Endothelial cell of umbilical vein (primary cell): ENCODE data around the gene NAPA. TPM values are rescaled to one million over a fixed set of nuclear protein-coding genes. Genes with fewer than 3 reads are reported as not detected.

Experiments used
- BruUV-seq: library from RNA; stranded (reverse); fragments of 400-500 nt; replicated peaks from 2 replicates; lab custom pipeline; 2021; lab: Mats Ljungman, UMichigan
- CTCF ChIA-PET: fragments of 300-600, 350-600 bp; sonication (Branson Sonifier 250); formaldehyde crosslinking; loops from one replicate; lab custom pipeline; 2021; ENCODE audit warnings: antibody characterized with exemption, inconsistent platforms; lab: Charles Lee
- POLR2A ChIA-PET: fragments of 300-600, 350-600 bp; sonication (Branson Sonifier 250); formaldehyde crosslinking; loops from one replicate; lab custom pipeline; 2021; ENCODE audit warnings: antibody characterized with exemption, inconsistent platforms; lab: Charles Lee
- DNase-seq: peaks from one replicate; pipeline ENCODE4 v3.0.0-alpha.2; 2011; ENCODE audit warnings: low read depth, low spot score
- FAIRE-seq: peaks from 2 replicates; lab custom pipeline; 2011; peaks lifted over from hg19 to GRCh38; lab: Jason Lieb, UNC
- H2AFZ ChIP-seq: 2 replicates; pipeline ENCODE4 v1.6.0; 2012; ENCODE audit warnings: low read depth, low read length, control low read depth, inconsistent platforms
- H3K27ac ChIP-seq: 2 replicates; pipeline ENCODE4 v1.5.1; 2011; ENCODE audit warnings: low read depth, mild to moderate bottlenecking, control low read depth, low read length, moderate library complexity; ENCODE audit not compliant: insufficient read depth
- H3K27me3 ChIP-seq, 2 experiments: 2 replicates each; pipeline versions ENCODE4 v1.6.0 to v1.6.1; 2011; ENCODE audit warnings: low read length in 2 of 2, mixed read lengths in 1 of 2; ENCODE audit not compliant: control insufficient read depth in 2 of 2, insufficient read depth in 2 of 2
- H3K36me3 ChIP-seq, 2 experiments: 2 replicates in 1 of 2; 3 replicates in 1 of 2; pipeline ENCODE4 v1.5.1; 2011; ENCODE audit warnings: low read length in 2 of 2, mild to moderate bottlenecking in 1 of 2, moderate library complexity in 1 of 2; ENCODE audit not compliant: control insufficient read depth in 2 of 2, insufficient read depth in 2 of 2; ENCODE audit errors: extremely low read depth in 1 of 2
- H3K4me1 ChIP-seq: 3 replicates; pipeline ENCODE4 v1.5.1; 2011; ENCODE audit warnings: mild to moderate bottlenecking, low read length; ENCODE audit not compliant: control insufficient read depth, insufficient read depth; ENCODE audit errors: extremely low read depth
- H3K4me2 ChIP-seq: 2 replicates; pipeline ENCODE4 v1.6.1; 2011; ENCODE audit warnings: low read length, control low read depth, mixed read lengths; ENCODE audit not compliant: insufficient read depth
- H3K4me3 ChIP-seq, 3 experiments: fragments of 200-600 bp in 1 of 3; sonication (generic), shearing (Covaris generic) in 1 of 3; replicated peaks in 1 of 3; 2 replicates each; pipeline ENCODE4 v1.5.1; 2011 to 2016; ENCODE audit warnings: control low read depth in 3 of 3, low read length in 3 of 3, mild to moderate bottlenecking in 2 of 3, inconsistent platforms in 1 of 3, low read depth in 1 of 3, moderate library complexity in 1 of 3; ENCODE audit not compliant: insufficient read depth in 1 of 3
- H3K79me2 ChIP-seq: 2 replicates; pipeline ENCODE4 v1.6.0; 2012; ENCODE audit warnings: low read length, inconsistent platforms; ENCODE audit not compliant: control insufficient read depth, insufficient read depth
- H3K9ac ChIP-seq: replicated peaks from 2 replicates; pipeline ENCODE3; 2011; ENCODE audit warnings: low read length, control low read depth; ENCODE audit not compliant: insufficient read depth; ENCODE audit errors: extremely low read depth
- H3K9me1 ChIP-seq: replicated peaks from 3 replicates; pipeline ENCODE4 v1.6.0; 2011; ENCODE audit warnings: mild to moderate bottlenecking, low read length; ENCODE audit not compliant: control insufficient read depth, insufficient read depth; ENCODE audit errors: extremely low read depth
- H3K9me3 ChIP-seq: replicated peaks from 2 replicates; pipeline ENCODE4 v1.5.1; 2012; ENCODE audit warnings: low read length, inconsistent platforms; ENCODE audit not compliant: control insufficient read depth, insufficient read depth
- H4K20me1 ChIP-seq: replicated peaks from 2 replicates; pipeline ENCODE3; 2011; ENCODE audit warnings: mild to moderate bottlenecking, low read length; ENCODE audit not compliant: control insufficient read depth, insufficient read depth; ENCODE audit errors: extremely low read depth
- CTCF ChIP-seq, 2 donors: IDR thresholded peaks; 1 replicate in 1 of 2; 2 replicates in 1 of 2; pipeline ENCODE4 v1.5.1; 2011; ENCODE audit warnings: low read length in 2 of 2, mild to moderate bottlenecking in 2 of 2, moderate library complexity in 2 of 2, control low read depth in 1 of 2, inconsistent platforms in 1 of 2, low read depth in 1 of 2; ENCODE audit not compliant: insufficient read depth in 1 of 2; ENCODE audit errors: extremely low read depth in 1 of 2
- EZH2 ChIP-seq: IDR thresholded peaks from 2 replicates; pipeline ENCODE4 v1.6.1; 2012; ENCODE audit warnings: borderline replicate concordance, low read depth, mild to moderate bottlenecking, moderate library complexity, low read length, inconsistent platforms; ENCODE audit not compliant: severe bottlenecking
- FOS ChIP-seq: IDR thresholded peaks from 2 replicates; pipeline ENCODE4 v1.6.1; 2011; ENCODE audit warnings: mild to moderate bottlenecking, low read length, moderate library complexity, borderline replicate concordance; ENCODE audit not compliant: insufficient read depth
- GATA2 ChIP-seq: IDR thresholded peaks from 2 replicates; pipeline ENCODE4 v1.7.0; 2011; ENCODE audit warnings: low read depth, mild to moderate bottlenecking, moderate library complexity, mixed read lengths, low read length; ENCODE audit not compliant: insufficient read length, insufficient read depth
- JUN ChIP-seq: IDR thresholded peaks from 2 replicates; pipeline ENCODE4 v1.6.1; 2011; ENCODE audit warnings: borderline replicate concordance, low read depth; ENCODE audit not compliant: insufficient read length, insufficient read depth
- MAX ChIP-seq: IDR thresholded peaks from 2 replicates; pipeline ENCODE4 v1.6.1; 2011; ENCODE audit not compliant: insufficient read depth, insufficient read length
- MYC ChIP-seq: IDR thresholded peaks from one replicate; pipeline ENCODE4 v1.6.1; 2011; ENCODE audit warnings: mild to moderate bottlenecking, low read depth, low read length
- POLR2A ChIP-seq: IDR thresholded peaks from 2 replicates; pipeline ENCODE4 v1.6.1; 2012; ENCODE audit warnings: low read depth, mild to moderate bottlenecking, control low read depth, low read length
- POLR2AphosphoS5 ChIP-seq: IDR thresholded peaks from 2 replicates; pipeline ENCODE4 v1.6.1; 2012; ENCODE audit warnings: low read depth, mild to moderate bottlenecking, control low read depth, low read length, moderate library complexity; ENCODE audit not compliant: insufficient read depth
- dilution Hi-C: fragments of 300-500 bp; cut with MboI; formaldehyde crosslinking; loops from one replicate; pipeline ENCODE4 v1.15.0; 2019; ENCODE audit warnings: low sequenced_read_pairs; ENCODE audit not compliant: extremely low pct_ligation_motif_present
- intact Hi-C: fragments of 100-400 bp; cut with micrococcal nuclease; formaldehyde crosslinking; loops from one replicate; pipeline ENCODE4 v1.10.0; 2022
- polyA plus RNA-seq, 4 experiments: library from polyadenylated mRNA; depleted of rRNA in 3 of 4; stranded (reverse) in 3 of 4; unstranded in 1 of 4; fragments of >200 nt; gene quantifications; 2 replicates each; pipeline versions ENCODE4 v1.2.1 to v1.2.3, GENCODE V29; 2011 to 2012; ENCODE audit warnings: missing spikeins in 1 of 4
- total RNA-seq: library from RNA; stranded (reverse); gene quantifications from 2 replicates; pipeline ENCODE4 v1.2.3, GENCODE V29; 2021

The NAPA gene
- total and polyA plus RNA-seq, 2 donors (not counting 3 experiments of a cell fraction or from before 2014, with no cell fraction given): 107 to 154 TPM

GRCh38 chr19:47514151-47514868, 553 bp downstream of the NAPA start:
- peak overlapping the region; percentile 60 for H3K4me2 ChIP-seq
- peaks cover 47% of the 10 kb centered on the region for H3K79me2 ChIP-seq
- ChIA-PET CTCF (interaction anchor here (1.7 kb wide), 1 partner anchor 77 kb away, joined by 5 read pairs; no protein-coding TSS in a partner anchor), POLR2A (no interaction called here)
- H4K20me1 ChIP-seq: no peaks in the 10 kb centered on the region
- H3K9me3 ChIP-seq: no peaks in the 10 kb centered on the region
- H3K9ac ChIP-seq: peak overlapping the region; percentile 98
- dilution Hi-C loops: no loop called here
- TF ChIP-seq EZH2 (no peak), FOS (no peak), CTCF (IDR thresholded peaks at IDR 0.05; ENCODE audit: extremely low read depth in 1 of 2, insufficient read depth in 1 of 2, low read depth in 1 of 2, low read length in 2 of 2) (no peak), MYC (no peak), POLR2AphosphoS5 (no peak), POLR2A (no peak), GATA2 (no peak), JUN (no peak), MAX (no peak)
- peak overlapping the region; percentile 63 to 90 (median 83) for H3K4me3 ChIP-seq
- no peaks in the 10 kb centered on the region for H3K36me3 ChIP-seq
- intact Hi-C loops: loop anchor here (2.0 kb wide), 1 partner anchor 86 kb away; no protein-coding TSS in a partner anchor
- H2AFZ ChIP-seq: peak overlapping the region; percentile 58
- H3K9me1 ChIP-seq: no peaks in the 10 kb centered on the region
- DNase-seq (no peak), FAIRE-seq (peak; percentile 55)
- H3K4me1 ChIP-seq: peaks cover 28% of the 10 kb centered on the region
- peak overlapping the region; percentile 85 for H3K27ac ChIP-seq
- BruUV-seq: TSS peak; percentile 71
- no peaks in the 10 kb centered on the region for H3K27me3 ChIP-seq
